Cerebellar nuclear complex (tissue), 1 donor: ENCODE measurements around the gene PRADC1.

Experiments
- DNase-seq, 2 experiments: peaks; one replicate each; lab custom pipeline; 2025; lab: John Stamatoyannopoulos, UW

Gene PRADC1

DNA sequence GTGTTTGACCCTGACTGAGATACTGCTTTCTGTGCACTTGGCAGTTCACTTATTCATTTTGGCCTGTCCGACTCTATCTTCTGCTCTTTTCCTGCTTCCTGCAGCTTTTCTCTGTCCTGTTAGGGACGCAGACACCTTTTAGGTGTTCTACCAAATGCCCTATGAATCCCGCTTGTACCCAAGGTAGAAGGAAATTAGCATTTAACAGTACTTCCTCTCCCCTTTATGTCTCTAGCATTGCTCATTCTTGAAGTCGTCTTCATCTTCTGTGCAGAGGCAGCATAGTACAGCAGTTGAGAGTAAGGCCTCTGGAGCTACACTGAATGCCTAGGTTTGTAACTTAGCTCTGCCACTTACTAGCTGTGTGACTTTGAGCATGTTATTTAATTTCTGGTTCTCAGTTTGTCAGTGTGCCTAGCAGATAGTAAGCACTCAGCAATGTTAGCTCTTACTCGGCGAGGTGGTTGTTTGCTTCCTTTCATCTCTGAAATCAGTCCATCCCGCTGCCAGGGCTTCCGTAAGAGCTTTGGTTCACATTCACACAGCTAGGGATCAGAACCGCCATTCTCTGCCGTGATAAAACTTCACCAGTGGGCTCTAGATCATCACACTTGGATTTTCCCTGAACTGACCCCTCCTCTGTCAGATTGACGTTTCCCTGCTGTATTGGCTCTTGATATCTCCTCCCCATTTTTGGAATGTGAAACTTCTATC, 2.4 kb upstream of the PRADC1 start:
- DNase-seq = no peak

DNA sequence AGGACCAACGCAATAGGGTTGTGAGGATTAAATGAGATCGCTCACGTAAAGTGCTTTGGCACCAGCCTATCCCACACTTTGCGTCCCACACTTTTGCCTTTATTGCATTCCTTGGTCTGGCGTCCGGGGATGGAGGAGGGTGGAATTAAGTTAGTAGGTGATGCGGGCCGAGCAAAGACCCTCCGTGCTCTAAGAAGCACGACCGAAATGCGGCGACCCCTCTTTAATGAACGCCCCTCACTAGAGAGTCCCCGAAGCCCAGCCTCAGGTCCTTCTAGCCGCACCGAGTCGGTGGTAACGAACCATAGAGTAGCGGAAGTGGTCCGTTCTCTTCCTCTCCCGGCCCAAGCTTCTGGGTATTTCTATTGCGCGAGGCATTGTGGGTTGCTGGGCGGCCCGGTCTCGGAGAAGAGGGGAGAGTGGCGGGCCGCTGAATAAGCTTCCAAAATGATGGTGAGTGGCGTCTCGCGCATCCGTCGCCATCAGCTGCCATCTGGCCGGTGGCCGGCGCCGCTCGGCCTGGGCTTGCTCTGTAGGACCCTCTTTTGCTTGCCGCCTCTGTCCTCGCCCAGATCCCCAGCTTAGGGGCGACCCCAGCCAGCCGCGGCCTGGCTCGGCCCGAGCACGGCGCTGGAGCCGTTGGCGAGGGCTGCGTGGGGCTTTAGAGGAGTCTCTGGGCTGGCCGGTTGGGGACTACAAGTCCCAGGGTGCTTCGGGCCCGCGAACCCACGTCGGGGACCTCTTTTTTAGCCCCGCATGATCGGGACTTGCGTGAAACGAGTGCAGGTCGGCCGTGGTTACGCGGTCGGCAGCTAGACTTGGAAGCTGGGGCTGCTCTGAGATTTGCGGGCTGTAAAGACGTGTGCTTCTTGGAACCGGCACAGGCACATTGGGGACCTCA, 1.1 kb upstream of the PRADC1 start, which contains the start of gene CCT7:
TSS of gene CCT7 (plus strand) at position 377 of the 901 bp plus-strand sequence. CDS start at position 448, 71 bp downstream.
- peak; percentile 15 to 84 for DNase-seq

DNA sequence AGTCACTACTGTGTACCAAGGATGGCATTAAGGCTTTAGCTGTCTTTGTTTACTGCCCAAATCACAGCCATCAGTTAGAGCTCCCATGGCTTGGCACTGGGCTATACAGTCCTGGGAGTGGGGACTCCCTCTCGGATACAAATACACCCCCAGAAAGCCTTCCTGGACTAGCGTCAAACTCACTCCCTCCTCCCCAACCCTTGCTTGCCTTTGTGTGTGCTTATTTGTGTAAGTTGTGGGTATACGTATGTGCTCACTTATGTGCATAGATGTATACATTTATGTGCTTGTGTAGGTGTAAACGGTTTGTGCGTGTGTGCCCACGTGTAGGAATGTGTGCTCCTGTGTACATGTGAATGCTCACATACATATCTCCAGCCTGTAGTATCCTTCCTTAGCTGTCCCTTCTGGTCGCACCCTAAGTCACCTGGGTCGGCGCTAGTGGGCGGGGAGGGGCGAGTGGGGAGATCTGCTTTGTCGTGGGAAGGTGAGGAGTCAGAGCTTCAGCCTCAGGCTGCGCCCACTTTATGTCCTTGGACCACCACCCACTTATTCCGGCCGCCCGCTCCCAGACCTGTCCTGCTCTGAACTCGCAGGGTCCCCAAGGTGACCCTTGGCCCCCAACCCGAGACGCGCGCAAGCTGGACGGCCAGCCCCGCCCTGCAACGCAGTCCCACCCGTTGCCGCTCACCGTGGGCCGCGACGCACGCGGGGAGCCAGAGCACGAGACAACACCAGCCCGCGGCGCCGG, 461 bp downstream of the PRADC1 start:
- DNase-seq = no peak

DNA sequence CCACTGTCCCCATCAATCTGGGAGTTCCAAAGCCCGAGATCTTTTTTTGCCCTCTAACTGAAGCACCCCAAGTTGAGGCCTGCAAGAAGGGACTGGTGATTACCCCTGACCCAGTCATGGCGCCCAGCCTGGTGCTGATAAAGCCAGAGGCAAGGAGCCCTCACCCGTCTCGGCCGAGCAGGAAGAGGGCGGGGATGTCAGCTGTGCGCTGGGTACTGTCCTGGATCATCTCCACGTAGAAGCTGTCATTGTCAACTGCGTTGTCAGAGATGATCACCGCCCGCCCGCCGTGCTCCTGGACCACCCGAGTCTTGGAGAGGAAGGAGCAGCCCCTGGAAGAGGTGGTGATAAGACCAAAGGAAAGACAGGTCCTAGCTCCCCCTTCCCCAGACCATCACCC, 4.4 kb downstream of the PRADC1 start:
- DNase-seq = no peak

GRCh38 chr2:73227086-73227485, 6.0 kb downstream of the PRADC1 start:
- DNase-seq = no peak

DNA sequence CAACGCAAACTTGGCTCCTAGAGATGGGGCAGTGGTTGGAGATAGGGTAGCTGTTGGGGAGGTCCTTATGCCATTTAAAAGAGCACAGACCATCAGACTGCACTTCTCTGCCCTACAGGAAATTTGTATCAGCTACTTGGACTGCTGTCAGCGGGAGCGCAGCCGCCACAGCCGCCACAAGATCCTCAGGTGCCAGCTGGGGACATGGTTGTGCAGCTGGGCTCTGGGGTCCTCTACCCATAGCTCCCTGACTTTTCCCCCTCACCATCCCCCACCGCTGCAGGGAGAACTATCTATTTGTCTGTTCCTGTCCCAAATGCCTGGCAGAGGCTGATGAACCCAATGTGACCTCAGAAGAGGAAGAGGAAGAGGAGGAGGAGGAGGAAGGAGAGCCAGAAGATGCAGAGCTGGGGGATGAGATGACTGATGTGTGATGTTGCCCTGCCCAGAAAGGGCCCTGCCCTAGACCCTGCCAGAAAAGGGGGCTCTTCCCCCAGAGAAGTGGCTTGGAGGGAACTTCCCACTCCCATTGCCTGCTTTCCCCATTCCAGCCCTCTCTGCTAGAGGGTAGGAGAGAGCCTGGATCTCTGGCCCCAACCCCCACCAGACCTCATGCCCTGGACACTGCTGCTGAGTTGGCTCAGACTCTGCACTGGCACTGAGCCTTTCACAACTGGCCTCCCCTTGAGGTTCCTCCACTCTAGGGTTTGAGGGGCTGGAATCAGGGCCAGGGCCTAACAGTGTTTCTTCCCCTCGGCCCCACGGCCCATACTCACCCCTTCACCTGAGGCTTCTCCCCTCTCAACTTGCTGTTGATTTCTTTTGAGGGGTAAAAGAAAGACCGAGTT, 7.3 kb downstream of the PRADC1 start:
- no peak for DNase-seq

- no peak for DNase-seq
These were observed 9.2 kb downstream of the PRADC1 start for GRCh38 chr2:73223821-73224220.

- no peak for DNase-seq
These were observed 14.7 kb downstream of the PRADC1 start for GRCh38 chr2:73218298-73218697.

DNA sequence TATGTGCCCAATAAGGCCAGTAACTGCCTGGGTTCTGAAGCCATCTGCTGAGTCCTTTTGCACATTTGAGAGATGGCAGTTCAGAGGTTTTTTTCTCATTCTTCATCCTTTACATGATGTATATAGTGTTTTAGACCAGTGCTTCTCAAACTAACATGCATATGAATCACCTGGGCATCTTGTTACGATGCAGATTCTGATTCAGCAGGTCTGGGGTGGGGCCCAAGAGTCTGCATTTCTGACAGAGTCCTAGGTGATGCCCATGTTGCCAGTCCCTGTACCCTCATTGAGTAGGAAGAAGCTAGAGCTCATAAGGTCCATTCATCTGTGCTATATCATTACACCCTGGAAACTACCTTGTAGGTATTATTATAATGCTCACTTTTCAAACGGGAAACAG, 15.2 kb downstream of the PRADC1 start:
- no peak for DNase-seq

DNA sequence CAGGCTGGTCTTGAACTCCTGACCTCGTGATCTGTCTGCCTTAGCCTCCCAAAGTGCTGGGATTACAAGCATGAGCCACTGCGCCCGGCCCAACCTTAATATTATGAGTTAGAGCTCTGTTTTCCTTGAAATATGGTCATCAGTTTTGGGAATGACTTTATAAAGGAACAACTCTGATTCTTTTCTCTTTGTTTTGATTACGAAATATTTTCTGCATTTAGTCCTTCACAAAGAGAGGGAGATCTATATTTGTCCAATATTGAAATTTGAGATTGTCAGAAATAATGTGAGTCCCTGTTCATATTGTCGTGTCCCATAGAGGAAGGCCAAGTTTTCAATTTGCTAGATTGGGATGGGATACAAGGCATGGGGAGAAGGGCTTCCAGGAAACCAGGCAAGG, 15.9 kb downstream of the PRADC1 start:
- no peak for DNase-seq

GRCh38 chr2:73215254-73215653, 17.8 kb downstream of the PRADC1 start:
- DNase-seq = no peak

DNA sequence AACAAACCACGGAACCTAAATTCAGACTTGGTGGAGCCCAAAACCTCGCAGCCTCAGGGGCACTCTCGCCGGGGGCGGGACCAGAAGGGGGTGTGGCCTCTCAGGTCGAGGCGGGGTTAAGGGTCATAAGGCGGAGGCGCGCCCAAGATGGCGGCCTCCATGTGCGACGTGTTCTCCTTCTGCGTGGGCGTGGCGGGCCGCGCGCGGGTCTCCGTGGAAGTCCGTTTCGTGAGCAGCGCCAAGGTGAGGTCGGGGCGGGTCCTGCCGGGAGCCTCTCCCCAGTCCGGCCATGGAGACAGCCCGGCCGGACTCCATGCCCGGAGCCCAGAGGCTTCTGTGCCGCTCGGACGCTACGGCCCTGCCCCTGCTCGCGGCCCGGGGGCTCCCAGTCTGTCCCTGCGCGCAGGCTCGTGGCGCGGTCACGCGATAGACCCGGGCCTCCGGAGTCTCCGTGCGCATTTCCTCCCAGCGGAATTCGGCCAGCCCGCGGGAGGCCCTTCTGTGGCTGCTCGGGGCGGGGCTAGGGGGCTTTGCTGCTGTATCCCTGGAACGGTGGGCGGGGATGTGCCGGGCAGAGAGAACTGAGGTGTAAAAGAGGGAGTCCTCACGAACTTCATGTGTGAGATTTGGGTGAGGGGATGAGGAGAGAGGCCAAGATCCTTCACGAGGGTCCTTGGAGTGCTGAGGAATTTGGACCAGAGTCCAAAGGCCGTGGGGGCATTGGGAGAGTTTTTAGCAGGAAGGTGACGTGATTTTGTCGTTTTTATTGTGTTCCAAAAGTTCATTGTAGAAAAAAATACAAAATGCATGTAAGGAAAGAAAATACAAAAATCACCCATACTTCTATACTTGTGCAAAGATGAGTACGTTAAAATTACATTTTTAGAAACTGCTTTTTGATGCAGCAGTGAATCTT, 18.7 kb downstream of the PRADC1 start, which contains the start of gene SMYD5:
TSS of gene SMYD5 (plus strand) at position 126 of the 916 bp plus-strand sequence. CDS start at position 148, 22 bp downstream.
- peak in 1 of 2 experiments; percentile 16 for DNase-seq

- no peak for DNase-seq
These were observed 20.4 kb downstream of the PRADC1 start for GRCh38 chr2:73212448-73213176.

GRCh38 chr2:73212098-73212447, 21.0 kb downstream of the PRADC1 start:
- no peak for DNase-seq

GRCh38 chr2:73210696-73211095, 22.3 kb downstream of the PRADC1 start:
- no peak for DNase-seq

DNA sequence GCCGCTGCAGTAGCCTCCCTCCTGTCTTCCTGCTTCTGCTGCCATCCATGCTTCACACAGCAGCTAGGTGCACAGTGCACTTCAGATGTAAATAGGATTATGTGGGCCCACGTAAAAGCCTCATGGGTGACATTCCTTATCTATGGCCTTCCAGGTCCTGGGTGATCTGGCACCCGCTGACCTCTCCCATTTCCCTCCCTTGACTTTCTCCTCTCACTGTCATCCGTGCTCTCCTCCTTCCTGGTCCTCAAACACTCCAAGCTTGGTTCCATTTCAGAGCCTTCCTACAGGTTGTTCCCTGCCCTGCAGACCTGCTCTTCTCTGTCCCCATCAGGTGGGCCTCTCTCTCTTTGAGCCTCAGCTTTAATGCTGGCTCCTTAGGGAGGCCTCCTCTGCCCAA, 23.0 kb downstream of the PRADC1 start:
- no peak for DNase-seq

DNA sequence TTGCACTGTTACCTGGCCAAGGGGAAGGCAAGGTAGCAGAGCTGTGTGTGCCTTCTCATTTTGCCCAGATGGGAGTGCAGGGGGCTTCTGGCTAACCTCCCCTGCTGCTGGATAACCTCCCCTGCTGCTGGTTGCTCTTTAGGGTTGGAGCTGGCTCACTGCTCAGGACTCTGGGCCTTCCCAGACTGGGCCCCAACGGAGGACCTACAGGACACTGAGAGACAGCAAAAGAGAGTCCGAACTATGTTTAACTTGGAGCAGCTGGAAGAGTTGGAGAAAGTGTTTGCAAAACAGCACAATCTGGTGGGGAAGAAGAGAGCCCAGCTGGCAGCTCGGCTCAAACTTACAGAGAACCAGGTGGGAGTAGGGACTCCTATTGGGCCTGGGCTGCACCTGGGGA, 24.8 kb downstream of the PRADC1 start:
- no peak for DNase-seq

- no peak for DNase-seq
These were observed 27.4 kb downstream of the PRADC1 start for GRCh38 chr2:73205611-73206010.

DNA sequence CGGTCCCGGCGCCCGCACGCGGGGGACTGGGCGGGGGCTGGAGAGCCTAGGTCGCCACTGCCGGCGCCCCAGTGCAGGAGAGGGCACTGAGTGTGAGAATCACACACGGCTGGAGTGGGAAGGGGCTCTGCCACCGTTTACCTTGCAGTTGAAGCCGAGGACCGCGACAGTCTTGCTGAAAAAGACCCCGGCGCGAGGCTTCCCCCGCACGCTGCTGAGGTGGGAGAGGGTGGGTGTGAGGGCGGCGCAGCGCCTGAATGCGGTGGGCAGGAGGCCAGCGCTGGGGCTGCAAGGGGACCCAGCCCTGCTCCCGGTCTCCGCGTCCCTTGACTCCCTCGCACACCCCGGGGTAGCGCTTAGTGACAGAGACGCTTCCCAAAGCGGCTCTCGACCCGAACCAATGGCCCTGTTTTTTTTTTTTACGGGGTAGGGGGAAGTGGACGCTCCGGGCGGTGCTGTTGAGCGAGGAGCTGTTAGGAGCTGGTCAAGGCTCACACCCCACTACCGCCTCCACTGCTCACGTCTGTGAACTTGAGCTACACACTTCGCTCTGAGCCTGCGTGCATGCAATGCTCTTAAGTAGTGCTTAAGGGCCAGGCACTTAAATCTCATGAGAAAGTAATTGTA, 29.9 kb downstream of the PRADC1 start:
- DNase-seq = no peak
